Measurements from ENCODE around the gene PRDX3. TPM values are rescaled to one million over a fixed set of nuclear protein-coding genes. Genes with fewer than 3 reads are reported as not detected.

PRDX3 gene
- total RNA-seq, 2 experiments from 2014 or later = 7.1 to 7.5 TPM

DNA sequence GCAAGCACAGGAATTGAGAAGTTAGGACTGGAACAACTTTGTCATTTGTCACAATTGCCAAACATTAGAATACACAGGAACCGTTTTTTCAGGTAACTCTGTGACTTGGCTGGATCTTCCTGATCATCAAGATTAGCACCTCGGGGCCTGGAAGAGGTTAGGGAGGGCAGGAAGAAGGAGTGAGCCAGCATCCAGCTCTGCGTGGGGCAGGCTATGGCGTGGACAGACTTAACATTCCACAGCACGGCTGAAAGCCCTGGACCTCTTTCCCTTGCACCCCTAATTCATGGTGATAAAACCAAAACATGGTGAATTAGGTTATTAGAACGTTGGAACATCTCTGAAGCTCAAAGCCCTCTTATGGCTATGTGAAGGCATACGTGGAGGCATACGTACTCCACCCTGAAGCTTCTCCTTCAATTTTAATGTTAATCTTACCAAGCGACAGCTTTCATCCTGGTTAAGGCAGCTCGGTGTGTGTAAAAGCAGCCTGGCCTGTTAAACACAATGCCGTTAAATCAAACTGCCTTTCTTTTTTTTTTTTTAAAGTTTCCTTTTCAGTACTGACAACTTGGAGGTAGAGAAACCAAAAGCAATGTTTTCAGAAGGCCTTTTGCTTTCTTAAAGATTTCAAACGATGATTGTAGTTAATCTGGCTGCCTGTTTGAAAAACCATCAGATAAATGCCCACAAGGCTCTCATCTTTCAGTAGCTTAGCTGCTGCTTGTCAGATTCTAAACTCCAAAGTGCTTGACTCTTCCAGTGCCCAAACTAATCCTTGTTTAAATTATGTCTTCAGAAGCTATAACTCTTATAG is 33.2 kb upstream of the PRDX3 start:
- peak in 4 of 14 experiments; percentile 25 to 62 (median 60) for DNase-seq

DNA sequence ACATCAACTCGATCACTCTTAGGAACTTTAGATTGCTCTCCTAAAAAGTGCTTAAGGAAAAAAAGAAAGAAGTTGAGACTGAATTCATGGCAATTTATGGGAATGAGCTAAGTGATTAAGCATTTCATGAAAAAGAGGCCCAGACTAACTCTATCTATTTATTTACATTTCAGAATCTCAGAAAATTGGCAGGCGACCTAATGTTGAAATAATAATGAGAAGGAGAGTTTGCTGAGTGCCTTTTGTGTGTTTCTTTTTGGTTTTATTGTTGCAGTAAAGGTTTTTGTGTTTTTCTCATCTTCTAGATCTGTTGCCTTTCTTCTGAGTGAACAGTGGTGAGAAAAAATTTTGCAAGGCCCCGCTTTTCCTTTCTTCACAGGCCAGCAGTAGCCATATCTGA is 32.6 kb upstream of the PRDX3 start:
- Histone ChIP-seq H3K27me3 (ENCODE audit: control insufficient read depth in 1 of 2, insufficient read depth in 2 of 2, low read length in 2 of 2) (no peaks in the 10 kb centered on the region), H3K36me3 (ENCODE audit: insufficient read depth, low read length) (no peaks in the 10 kb centered on the region), H3K4me3 (ENCODE audit: low read length) (no peak overlapping the region), H3K27ac (ENCODE audit: low read depth in 1 of 2, low read length in 2 of 2) (peak overlapping the region; percentile 67 to 76), H3K9me3 (ENCODE audit: control insufficient read depth in 1 of 2, insufficient read depth in 1 of 2, low read length in 2 of 2) (no peaks in the 10 kb centered on the region), H3K4me1 (ENCODE audit: insufficient read depth, low read length) (peaks cover 55% of the 10 kb centered on the region)
- Mint-ChIP-seq H3K4me1 (ENCODE audit: low read depth) (peaks cover 75% of the 10 kb centered on the region), H3K4me3 (peak overlapping the region; percentile 80), H3K27me3 (no peaks in the 10 kb centered on the region), H3K27ac (peak overlapping the region; percentile 87), H3K36me3 (ENCODE audit: low read depth) (peaks cover 14% of the 10 kb centered on the region), H3K9me3 (no peaks in the 10 kb centered on the region)
- intact Hi-C loops (cut with DNase I, micrococcal nuclease) = loop anchor here in 1 of 2 experiments (5.0 kb wide), 1 partner anchor 56 kb away; no protein-coding TSS in a partner anchor
- CTCF ChIA-PET = interaction anchor here (1.2 to 1.3 kb wide), 2 partner anchors 12 to 60 kb away, joined by 3 to 4 read pairs; no protein-coding TSS in a partner anchor
- ATAC-seq (ENCODE audit: poor library complexity) (no peak), DNase-seq (no peak)
- TF ChIP-seq, protein P1, sequence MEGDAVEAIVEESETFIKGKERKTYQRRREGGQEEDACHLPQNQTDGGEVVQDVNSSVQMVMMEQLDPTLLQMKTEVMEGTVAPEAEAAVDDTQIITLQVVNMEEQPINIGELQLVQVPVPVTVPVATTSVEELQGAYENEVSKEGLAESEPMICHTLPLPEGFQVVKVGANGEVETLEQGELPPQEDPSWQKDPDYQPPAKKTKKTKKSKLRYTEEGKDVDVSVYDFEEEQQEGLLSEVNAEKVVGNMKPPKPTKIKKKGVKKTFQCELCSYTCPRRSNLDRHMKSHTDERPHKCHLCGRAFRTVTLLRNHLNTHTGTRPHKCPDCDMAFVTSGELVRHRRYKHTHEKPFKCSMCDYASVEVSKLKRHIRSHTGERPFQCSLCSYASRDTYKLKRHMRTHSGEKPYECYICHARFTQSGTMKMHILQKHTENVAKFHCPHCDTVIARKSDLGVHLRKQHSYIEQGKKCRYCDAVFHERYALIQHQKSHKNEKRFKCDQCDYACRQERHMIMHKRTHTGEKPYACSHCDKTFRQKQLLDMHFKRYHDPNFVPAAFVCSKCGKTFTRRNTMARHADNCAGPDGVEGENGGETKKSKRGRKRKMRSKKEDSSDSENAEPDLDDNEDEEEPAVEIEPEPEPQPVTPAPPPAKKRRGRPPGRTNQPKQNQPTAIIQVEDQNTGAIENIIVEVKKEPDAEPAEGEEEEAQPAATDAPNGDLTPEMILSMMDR (IDR thresholded peaks at IDR 0.05) = no peak
- POLR2A ChIA-PET = interaction anchor here (0.7 to 6.6 kb wide), 5 partner anchors 11 to 662 kb away, joined by 3 to 63 read pairs (median 5); partner anchors contain the start of gene MCMBP

More for the DNA sequence above, 33.2 kb upstream of the PRDX3 start:
- peaks cover 14% of the 10 kb centered on the region for H3K36me3 Mint-ChIP-seq (ENCODE audit: low read depth)
- H3K27ac Mint-ChIP-seq = peak overlapping the region; percentile 87
- H3K4me3 ChIP-seq (ENCODE audit: low read length) = peak overlapping the region; percentile 35
- peaks cover 74% of the 10 kb centered on the region for H3K4me1 Mint-ChIP-seq (ENCODE audit: low read depth)
- peaks cover 50% of the 10 kb centered on the region for H3K4me1 ChIP-seq (ENCODE audit: insufficient read depth, low read length)
- TF ChIP-seq, protein P1 (IDR thresholded peaks at IDR 0.05) = no peak
- H3K27me3 ChIP-seq (ENCODE audit: control insufficient read depth in 1 of 2, insufficient read depth in 2 of 2, low read length in 2 of 2) = no peaks in the 10 kb centered on the region
- peak overlapping the region; percentile 67 to 76 for H3K27ac ChIP-seq (ENCODE audit: low read depth in 1 of 2, low read length in 2 of 2)
- intact Hi-C loops (cut with DNase I, micrococcal nuclease) = loop anchor here in 1 of 2 experiments (5.0 kb wide), 1 partner anchor 55 kb away; no protein-coding TSS in a partner anchor
- no peaks in the 10 kb centered on the region for H3K9me3 ChIP-seq (ENCODE audit: control insufficient read depth in 1 of 2, insufficient read depth in 1 of 2, low read length in 2 of 2)
- ATAC-seq (ENCODE audit: poor library complexity) = peak; percentile 3
- peak overlapping the region; percentile 80 for H3K4me3 Mint-ChIP-seq
- ChIA-PET CTCF (interaction anchor here (1.2 to 1.3 kb wide), 2 partner anchors 12 to 59 kb away, joined by 3 to 4 read pairs; no protein-coding TSS in a partner anchor), POLR2A (interaction anchor here (0.6 to 6.6 kb wide), 9 partner anchors 12 to 661 kb away, joined by 3 to 63 read pairs (median 4); partner anchors contain the start of genes EIF3A and MCMBP)
- no peaks in the 10 kb centered on the region for H3K9me3 Mint-ChIP-seq
- H3K27me3 Mint-ChIP-seq = no peaks in the 10 kb centered on the region
- H3K36me3 ChIP-seq (ENCODE audit: insufficient read depth, low read length) = no peaks in the 10 kb centered on the region

DNA sequence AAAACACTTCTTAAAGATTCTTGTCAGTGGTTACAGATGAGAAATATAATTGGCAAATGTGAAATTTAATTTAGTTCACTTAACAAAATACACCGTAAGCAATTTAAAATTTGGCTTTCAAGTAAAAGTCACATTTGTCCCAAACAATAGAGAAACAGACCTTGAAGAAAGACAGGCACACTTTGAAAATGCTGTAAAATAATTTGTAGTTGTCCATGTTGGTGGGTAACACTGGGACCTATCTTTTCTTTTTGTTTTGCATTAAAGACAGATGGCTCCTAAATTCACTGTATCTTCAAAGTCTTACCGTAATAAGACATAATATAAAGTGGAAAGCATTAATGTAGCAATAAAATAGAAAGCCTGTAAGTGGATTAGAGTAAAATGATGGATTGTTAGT is 32.0 kb upstream of the PRDX3 start:
- TF ChIP-seq, protein P1 (IDR thresholded peaks at IDR 0.05) = no peak
- ATAC-seq (ENCODE audit: poor library complexity) = no peak

More for the DNA sequence above, 32.0 kb upstream of the PRDX3 start:
- Mint-ChIP-seq H3K9me3 (no peaks in the 10 kb centered on the region), H3K4me1 (ENCODE audit: low read depth) (peaks cover 75% of the 10 kb centered on the region), H3K4me3 (peak overlapping the region; percentile 80), H3K27me3 (no peaks in the 10 kb centered on the region), H3K27ac (peak overlapping the region; percentile 87), H3K36me3 (ENCODE audit: low read depth) (peaks cover 14% of the 10 kb centered on the region)
- no peak for DNase-seq
- Histone ChIP-seq H3K27me3 (ENCODE audit: control insufficient read depth in 1 of 2, insufficient read depth in 2 of 2, low read length in 2 of 2) (no peaks in the 10 kb centered on the region), H3K4me1 (ENCODE audit: insufficient read depth, low read length) (peaks cover 61% of the 10 kb centered on the region), H3K27ac (ENCODE audit: low read depth in 1 of 2, low read length in 2 of 2) (peak overlapping the region in 1 of 2 donors; percentile 67), H3K36me3 (ENCODE audit: insufficient read depth, low read length) (no peaks in the 10 kb centered on the region), H3K4me3 (ENCODE audit: low read length) (no peak overlapping the region), H3K9me3 (ENCODE audit: control insufficient read depth in 1 of 2, insufficient read depth in 1 of 2, low read length in 2 of 2) (no peaks in the 10 kb centered on the region)
- intact Hi-C loops (cut with DNase I, micrococcal nuclease) = loop anchor here in 1 of 2 experiments (5.0 kb wide), 1 partner anchor 57 kb away; no protein-coding TSS in a partner anchor
- ChIA-PET POLR2A (interaction anchor here (1.1 to 6.6 kb wide), 4 partner anchors 91 to 662 kb away, joined by 4 to 63 read pairs (median 7); partner anchors contain the start of gene MCMBP), CTCF (interaction anchor here (0.9 to 2.6 kb wide), 4 partner anchors 12 to 235 kb away, joined by 3 to 14 read pairs (median 3); no protein-coding TSS in a partner anchor)

All from CD4-positive, alpha-beta T cell (primary cell).